Astrocyte of the spinal cord (primary cell): ENCODE results near the gene ABLIM1.

Source experiments
- DNase-seq: peaks from one replicate; pipeline ENCODE4 v3.0.0; 2011; ENCODE audit warnings: low read depth, low spot score
- H3K4me3 ChIP-seq: 2 replicates; pipeline ENCODE4 v1.5.1; 2011; ENCODE audit warnings: low read depth, mild to moderate bottlenecking, low read length, moderate library complexity
- CTCF ChIP-seq: IDR thresholded peaks from 2 replicates; pipeline ENCODE4 v1.5.1; 2012; ENCODE audit warnings: low read depth, mild to moderate bottlenecking, low read length, inconsistent platforms
- in situ Hi-C: cut with HindIII; loops from 2 replicates; pipeline ENCODE4 v1.10.0; 2017; ENCODE audit warnings: low sequenced_read_pairs

ABLIM1 gene

GRCh38 chr10:114680543-114681117 lies 22.6 kb upstream of the ABLIM1 start:
- H3K4me3 ChIP-seq = no peak overlapping the region
- in situ Hi-C loops = no loop called here
- TF ChIP-seq CTCF = no peak
- no peak for DNase-seq

GRCh38 chr10:114679552-114679951 lies 21.5 kb upstream of the ABLIM1 start:
- no peak for DNase-seq
- no peak for TF ChIP-seq CTCF
- no peak overlapping the region for H3K4me3 ChIP-seq
- in situ Hi-C loops = no loop called here

- DNase-seq = no peak
- no peak for TF ChIP-seq CTCF
- in situ Hi-C loops = no loop called here
Measured at GRCh38 chr10:114678820-114679219, 20.7 kb upstream of the ABLIM1 start.

GRCh38 chr10:114678336-114678735 lies 20.3 kb upstream of the ABLIM1 start:
- TF ChIP-seq CTCF = no peak
- H3K4me3 ChIP-seq = no peak overlapping the region
- DNase-seq = no peak
- in situ Hi-C loops = no loop called here

More at GRCh38 chr10:114678820-114679219, 20.7 kb upstream of the ABLIM1 start:
- no peak overlapping the region for H3K4me3 ChIP-seq

GRCh38 chr10:114674346-114674745 lies 16.3 kb upstream of the ABLIM1 start:
- TF ChIP-seq CTCF = no peak
- DNase-seq = no peak
- in situ Hi-C loops = no loop called here
- H3K4me3 ChIP-seq = no peak overlapping the region

- no peak for TF ChIP-seq CTCF
- in situ Hi-C loops = no loop called here
- DNase-seq = no peak
- H3K4me3 ChIP-seq = no peak overlapping the region
Measured at GRCh38 chr10:114669648-114670047, 11.6 kb upstream of the ABLIM1 start.
